Cardiac muscle cell (in vitro differentiated cells and primary cell): ENCODE data around the gene FRS3. TPM values are rescaled to one million over a fixed set of nuclear protein-coding genes. Genes with fewer than 3 reads are reported as not detected.

Source experiments
- DNase-seq, 2 donors: peaks; one replicate each; pipeline versions ENCODE4 v3.0.0 to v3.0.0-alpha.2; 2010 to 2017; ENCODE audit warnings: low read depth in 1 of 2, low spot score in 1 of 2
- H3K27ac ChIP-seq: fragments of 200-600 bp; sonication (generic); 2 replicates; pipeline ENCODE4 v1.5.1; 2016
- H3K27me3 ChIP-seq: fragments of 200-600 bp; sonication (generic); 2 replicates; pipeline ENCODE4 v1.6.0; 2016; ENCODE audit warnings: control low read depth
- H3K36me3 ChIP-seq: fragments of 200-600 bp; sonication (generic); 2 replicates; pipeline ENCODE4 v1.5.1; 2016; ENCODE audit warnings: control low read depth
- H3K4me1 ChIP-seq: fragments of 200-600 bp; sonication (generic); 2 replicates; pipeline ENCODE4 v1.8.1; 2017; ENCODE audit warnings: low read depth, mild to moderate bottlenecking, mixed run types
- H3K4me3 ChIP-seq: fragments of 200-600 bp; sonication (generic); 2 replicates; pipeline ENCODE4 v1.5.1; 2016; ENCODE audit warnings: mild to moderate bottlenecking
- H3K9me3 ChIP-seq: fragments of 200-600 bp; sonication (generic); 2 replicates; pipeline ENCODE4 v1.5.1; 2017; ENCODE audit warnings: low read depth, mild to moderate bottlenecking, control low read depth
- CTCF ChIP-seq: IDR thresholded peaks from 2 replicates; pipeline ENCODE4 v1.5.1; 2012; ENCODE audit warnings: low read depth, mild to moderate bottlenecking, low read length
- polyA plus RNA-seq: library from polyadenylated mRNA; unstranded; fragments of >200 nt; fragmentation: Nextera tagmentation; extraction: Ambion mirVana; gene quantifications from 2 replicates; pipeline ENCODE4 v1.2.1, GENCODE V29; 2016
- total RNA-seq: library from RNA; depleted of rRNA; stranded (reverse); fragments of >200 nt; gene quantifications from 2 replicates; pipeline ENCODE4 v1.2.3, GENCODE V29; 2016

Gene FRS3
- total and polyA plus RNA-seq, 2 experiments from 2014 or later, result 24.7 to 25.3 TPM

- H3K36me3 ChIP-seq, result no peaks in the 10 kb centered on the region
- no peak overlapping the region for H3K27ac ChIP-seq
- TF ChIP-seq CTCF, result no peak
- H3K4me1 ChIP-seq, result peaks cover 32% of the 10 kb centered on the region
- no peaks in the 10 kb centered on the region for H3K9me3 ChIP-seq
- no peak for DNase-seq
- H3K4me3 ChIP-seq, result no peak overlapping the region
- H3K27me3 ChIP-seq, result no peaks in the 10 kb centered on the region
Observed at GRCh38 chr6:41728073-41728936, 51.4 kb downstream of the FRS3 start.

GRCh38 chr6:41727705-41728072 is 52.0 kb downstream of the FRS3 start:
- H3K4me3 ChIP-seq, result no peak overlapping the region
- DNase-seq, result no peak
- H3K27me3 ChIP-seq, result no peaks in the 10 kb centered on the region
- H3K4me1 ChIP-seq, result peaks cover 30% of the 10 kb centered on the region
- H3K27ac ChIP-seq, result no peak overlapping the region
- no peaks in the 10 kb centered on the region for H3K9me3 ChIP-seq
- no peaks in the 10 kb centered on the region for H3K36me3 ChIP-seq
- TF ChIP-seq CTCF, result no peak

GRCh38 chr6:41726876-41727275 is 52.8 kb downstream of the FRS3 start:
- H3K27ac ChIP-seq, result peak overlapping the region; percentile 32
- no peaks in the 10 kb centered on the region for H3K27me3 ChIP-seq
- no peaks in the 10 kb centered on the region for H3K9me3 ChIP-seq
- no peak for TF ChIP-seq CTCF
- no peak overlapping the region for H3K4me3 ChIP-seq
- no peak for DNase-seq
- H3K36me3 ChIP-seq, result no peaks in the 10 kb centered on the region
- peaks cover 27% of the 10 kb centered on the region for H3K4me1 ChIP-seq

GRCh38 chr6:41724586-41725501 is 54.9 kb downstream of the FRS3 start:
- Histone ChIP-seq H3K4me1 (peaks cover 32% of the 10 kb centered on the region), H3K27me3 (no peaks in the 10 kb centered on the region), H3K27ac (peak overlapping the region; percentile 76), H3K36me3 (no peaks in the 10 kb centered on the region), H3K9me3 (no peaks in the 10 kb centered on the region), H3K4me3 (no peak overlapping the region)
- no peak for TF ChIP-seq CTCF
- DNase-seq, result peak in 1 of 2 donors; percentile 32

- Histone ChIP-seq H3K9me3 (no peaks in the 10 kb centered on the region), H3K27ac (peak overlapping the region; percentile 76), H3K4me1 (peaks cover 35% of the 10 kb centered on the region), H3K27me3 (no peaks in the 10 kb centered on the region), H3K36me3 (no peaks in the 10 kb centered on the region), H3K4me3 (no peak overlapping the region)
- DNase-seq, result no peak
- no peak for TF ChIP-seq CTCF
Observed at GRCh38 chr6:41724228-41724580, 55.5 kb downstream of the FRS3 start.
